Measurements from ENCODE around the gene MICAL3.
A peak's percentile ranks its signal among the peaks of the same experiment; 100 is the strongest.

Gene MICAL3

DNA sequence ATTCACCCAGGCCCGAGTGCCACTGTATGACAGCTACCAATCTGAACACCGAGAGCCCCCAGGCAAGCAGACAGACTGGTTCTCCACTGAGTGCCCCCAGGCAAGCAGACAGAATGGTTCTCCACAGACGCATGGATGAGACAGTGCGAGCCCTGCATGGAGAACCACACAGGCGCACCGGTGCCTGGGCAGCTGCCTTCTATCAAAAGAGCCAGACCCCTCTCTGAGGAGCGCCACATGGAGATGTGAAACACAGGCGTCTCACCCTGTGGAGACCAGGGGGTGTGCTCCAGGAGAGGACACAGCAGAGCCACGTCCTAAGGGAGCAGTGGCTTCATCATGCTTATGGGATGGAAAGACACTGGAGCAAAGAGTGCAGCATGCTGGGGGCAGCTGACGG is 155.6 kb downstream of the MICAL3 start:
- no peak for DNase-seq (ENCODE audit: low spot score)

DNA sequence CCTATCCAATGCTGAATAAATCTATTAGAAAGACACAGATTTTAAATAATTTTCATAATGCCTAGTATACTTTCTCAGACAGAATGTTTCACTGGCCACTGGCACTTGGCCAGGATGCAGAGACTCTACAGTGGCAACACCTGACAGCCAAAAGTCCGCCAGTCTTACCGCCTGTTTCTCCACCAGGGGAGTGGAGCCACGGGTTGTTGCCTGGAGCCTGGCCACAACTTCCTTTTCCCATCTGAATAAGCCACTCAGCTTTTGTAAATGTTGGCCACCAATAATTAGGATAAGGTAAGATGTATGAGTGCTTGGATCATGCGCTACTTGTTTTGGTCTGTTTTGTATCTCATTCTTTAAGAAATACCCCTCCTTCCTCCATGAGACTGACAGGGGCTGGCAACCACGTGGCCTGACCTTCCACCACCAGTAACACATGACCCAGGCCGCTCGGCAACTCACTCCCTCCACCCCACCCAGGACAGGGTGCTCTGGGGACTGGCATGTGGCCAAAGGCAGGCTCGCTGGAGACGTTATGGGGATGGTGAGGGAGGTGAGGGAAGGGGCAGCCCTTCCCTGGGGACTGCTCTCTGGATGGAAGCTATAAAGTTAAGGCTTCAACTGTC is 157.1 kb downstream of the MICAL3 start:
- no peak for DNase-seq (ENCODE audit: low spot score)

DNA sequence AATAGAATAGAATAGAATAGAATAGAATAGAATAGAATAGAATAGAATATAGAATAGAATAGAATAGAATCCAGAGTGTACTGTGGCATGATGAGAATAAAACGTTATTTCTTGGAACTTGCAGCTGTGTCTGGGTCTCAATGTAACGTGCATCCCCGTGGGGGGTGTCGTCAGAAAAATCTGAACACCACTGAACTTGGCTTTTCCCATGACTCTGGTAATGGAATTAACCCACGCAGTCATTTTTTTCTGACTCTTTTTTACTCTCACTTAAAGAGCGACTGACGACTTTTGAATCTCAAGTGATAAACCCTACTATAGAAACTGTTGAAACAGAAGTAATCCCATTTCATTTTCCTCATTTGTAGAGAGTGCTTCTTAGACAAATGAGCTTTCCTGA is 157.7 kb downstream of the MICAL3 start:
- DNase-seq (ENCODE audit: low spot score): peak; percentile 58

GRCh38 chr22:17866127-17866526 is 158.2 kb downstream of the MICAL3 start:
- peak; percentile 97 for DNase-seq (ENCODE audit: low spot score)

- DNase-seq (ENCODE audit: low spot score): no peak
These were observed 158.9 kb downstream of the MICAL3 start for GRCh38 chr22:17865183-17866055.

DNA sequence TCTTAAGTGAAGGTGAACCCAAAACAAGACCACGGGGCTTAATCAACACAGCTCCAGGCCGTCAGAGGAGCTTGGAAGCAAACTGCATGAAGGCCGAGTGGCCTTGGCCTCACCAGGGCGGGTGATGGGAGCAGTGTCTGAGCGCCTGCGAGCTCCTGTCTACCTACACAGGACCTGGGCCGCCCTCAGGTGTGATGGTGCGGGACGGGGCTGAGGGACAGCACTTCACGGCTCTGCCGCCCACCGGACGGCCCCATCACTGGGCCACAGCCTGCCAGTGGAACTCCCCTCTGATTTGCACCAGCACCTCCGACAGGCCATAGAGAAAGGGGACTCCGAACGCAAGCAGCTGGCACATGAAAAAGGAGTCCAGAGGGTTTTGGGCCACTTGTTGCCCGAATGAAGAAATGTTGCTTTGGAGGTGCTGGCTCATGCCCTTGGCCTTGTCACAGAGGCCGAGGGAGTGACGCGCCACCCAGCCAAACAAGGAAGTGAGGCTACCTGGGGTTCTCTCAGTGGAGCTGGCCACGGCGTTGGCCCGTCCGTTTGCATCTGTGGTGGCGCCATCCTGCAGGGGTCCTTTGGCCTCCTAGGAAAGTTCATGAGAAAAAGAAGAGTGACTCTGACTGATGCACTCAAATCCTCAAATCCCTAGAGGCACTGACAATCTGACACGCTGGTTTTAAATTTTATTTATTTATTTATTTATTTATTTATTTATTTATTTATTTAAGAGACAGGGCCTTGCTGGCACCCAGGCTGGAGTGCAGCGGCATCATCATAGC is 159.8 kb downstream of the MICAL3 start:
- DNase-seq (ENCODE audit: low spot score): no peak

DNA sequence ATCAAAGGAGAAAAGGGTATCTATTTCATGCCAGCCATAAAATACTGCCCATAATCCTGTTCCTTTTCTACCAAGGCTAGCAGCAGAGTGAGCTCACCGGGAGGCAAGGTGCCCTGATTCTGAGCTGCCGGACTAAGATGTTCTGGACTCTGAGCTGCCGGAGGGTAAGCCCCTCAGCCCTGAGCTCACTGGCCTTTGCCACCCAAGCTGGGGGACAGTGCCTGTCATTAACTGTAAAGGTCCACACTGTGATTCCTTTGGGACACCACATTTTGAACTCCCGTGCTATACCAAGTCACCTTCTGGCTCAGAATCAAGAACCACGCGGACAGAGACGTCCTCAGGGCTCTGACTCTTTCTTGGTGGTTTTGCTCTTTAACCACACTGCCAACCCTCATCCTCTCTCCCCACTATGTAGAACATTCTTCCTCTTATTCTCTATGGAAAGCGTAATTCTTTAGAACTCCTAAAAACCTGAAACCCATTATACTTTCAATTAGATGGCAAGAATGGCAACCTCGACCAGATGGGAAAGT is 161.6 kb downstream of the MICAL3 start:
- no peak for DNase-seq (ENCODE audit: low spot score)

GRCh38 chr22:17861909-17862308 is 162.5 kb downstream of the MICAL3 start:
- DNase-seq (ENCODE audit: low spot score): no peak

DNA sequence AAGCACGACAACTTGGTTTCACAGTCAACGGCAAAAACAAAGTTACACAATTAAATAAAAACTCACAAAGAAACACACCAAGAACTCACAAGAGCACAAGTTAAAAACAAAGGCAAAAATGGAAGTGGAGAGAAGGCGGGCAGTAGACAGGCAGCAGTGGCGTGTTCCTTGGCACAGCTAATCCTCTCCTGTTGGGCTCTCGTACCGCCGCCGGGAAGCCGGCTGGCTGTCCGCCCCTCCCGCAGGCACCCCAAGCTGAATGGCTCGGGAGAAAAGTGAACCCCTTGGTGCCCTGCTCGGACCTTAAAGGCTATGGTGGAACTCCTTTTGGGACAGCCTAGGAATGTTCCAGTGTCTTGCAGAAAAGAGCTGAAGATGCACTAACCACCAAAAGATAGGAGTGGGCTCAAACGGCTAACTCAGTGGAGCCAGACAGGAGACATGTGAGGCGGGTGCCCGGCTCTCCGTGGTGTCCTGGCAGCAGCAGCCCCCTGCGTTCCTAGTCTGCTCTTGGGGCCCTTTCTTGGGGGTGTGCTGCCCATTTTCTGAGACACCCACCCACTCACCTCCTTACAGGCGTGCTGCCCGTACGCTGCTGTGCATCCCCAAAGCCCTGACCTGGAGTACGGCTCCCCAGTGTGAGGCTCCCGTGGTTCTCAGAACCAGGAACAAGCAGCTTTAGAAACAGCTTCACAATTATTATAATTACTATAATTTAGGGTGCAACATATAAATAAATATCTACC is 164.0 kb downstream of the MICAL3 start:
- no peak for DNase-seq (ENCODE audit: low spot score)

DNA sequence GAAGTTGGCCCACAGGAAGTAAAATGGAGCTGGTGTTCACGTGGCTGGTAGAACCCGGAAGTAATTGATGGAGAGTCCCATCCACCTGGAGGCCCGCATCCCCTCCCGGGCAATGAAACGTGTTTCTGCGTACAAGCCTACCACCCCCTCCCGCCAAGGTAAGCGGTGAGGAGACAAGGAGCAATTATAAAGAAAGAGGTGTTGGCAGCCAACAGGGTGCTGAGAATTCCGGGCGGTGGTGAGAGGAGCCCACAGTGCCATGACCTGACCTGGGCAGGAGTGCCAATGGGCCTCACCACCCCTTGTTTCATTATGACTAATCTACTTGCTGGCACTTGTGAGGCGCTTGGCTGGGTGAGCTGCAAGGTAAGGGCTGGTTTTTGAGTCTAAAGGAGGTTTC is 166.3 kb downstream of the MICAL3 start:
- no peak for DNase-seq (ENCODE audit: low spot score)

- no peak for DNase-seq (ENCODE audit: low spot score)
These were observed 168.6 kb downstream of the MICAL3 start for GRCh38 chr22:17855572-17856290.

GRCh38 chr22:17853073-17853472 is 171.3 kb downstream of the MICAL3 start:
- no peak for DNase-seq (ENCODE audit: low spot score)

DNA sequence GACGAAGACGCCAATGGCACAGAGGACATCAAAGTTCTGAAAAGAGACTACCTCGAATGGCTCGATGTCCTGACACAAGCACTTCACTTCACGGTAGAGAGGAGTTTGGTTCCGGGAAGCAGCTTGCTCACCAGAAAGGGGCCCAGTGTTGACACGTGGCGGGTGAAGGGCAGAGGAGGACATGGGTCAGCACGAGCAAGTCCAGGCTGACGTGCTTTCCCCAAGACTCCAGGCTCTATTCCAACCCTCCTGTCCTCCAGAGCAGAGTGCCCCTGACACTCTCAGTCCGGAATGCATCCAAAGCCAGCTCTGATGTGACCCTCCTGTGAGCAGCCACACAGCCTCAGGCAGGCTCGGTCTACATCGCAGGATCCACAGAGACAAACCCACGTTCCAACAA is 172.6 kb downstream of the MICAL3 start:
- no peak for DNase-seq (ENCODE audit: low spot score)

DNA sequence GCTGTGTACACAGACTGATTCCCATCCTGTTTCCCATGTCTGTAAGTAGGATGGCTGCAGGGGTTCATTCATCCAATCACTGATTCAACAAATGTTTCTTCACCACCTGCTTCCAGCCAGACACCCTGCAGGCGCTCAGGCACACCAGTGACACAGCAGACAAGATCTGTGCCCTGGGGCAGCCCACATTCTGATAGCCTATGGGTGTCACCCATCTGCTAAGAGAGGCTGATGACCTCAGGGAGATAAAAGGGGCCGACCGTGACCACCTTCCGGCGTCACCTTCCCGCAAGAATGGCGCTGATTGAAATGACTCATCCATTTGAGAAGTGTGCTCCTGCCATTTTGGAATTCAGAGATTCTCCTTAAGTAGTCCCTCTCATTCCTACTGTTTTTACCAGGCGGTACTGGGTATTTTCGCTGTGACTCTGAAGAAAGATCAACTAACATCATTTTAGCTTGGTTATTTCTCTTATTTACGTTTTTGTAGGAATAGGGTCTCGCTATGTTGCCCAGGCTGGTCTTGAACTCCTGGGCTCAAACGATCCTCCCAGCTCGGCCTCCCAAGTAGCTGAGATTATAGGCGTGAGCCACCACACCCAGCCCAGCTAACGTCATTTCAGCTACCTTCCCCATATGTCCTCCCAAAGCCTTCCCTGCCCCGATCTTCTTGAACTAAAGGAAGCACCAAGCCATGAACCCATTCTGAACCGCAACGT is 176.8 kb downstream of the MICAL3 start:
- no peak for DNase-seq (ENCODE audit: low spot score)

DNA sequence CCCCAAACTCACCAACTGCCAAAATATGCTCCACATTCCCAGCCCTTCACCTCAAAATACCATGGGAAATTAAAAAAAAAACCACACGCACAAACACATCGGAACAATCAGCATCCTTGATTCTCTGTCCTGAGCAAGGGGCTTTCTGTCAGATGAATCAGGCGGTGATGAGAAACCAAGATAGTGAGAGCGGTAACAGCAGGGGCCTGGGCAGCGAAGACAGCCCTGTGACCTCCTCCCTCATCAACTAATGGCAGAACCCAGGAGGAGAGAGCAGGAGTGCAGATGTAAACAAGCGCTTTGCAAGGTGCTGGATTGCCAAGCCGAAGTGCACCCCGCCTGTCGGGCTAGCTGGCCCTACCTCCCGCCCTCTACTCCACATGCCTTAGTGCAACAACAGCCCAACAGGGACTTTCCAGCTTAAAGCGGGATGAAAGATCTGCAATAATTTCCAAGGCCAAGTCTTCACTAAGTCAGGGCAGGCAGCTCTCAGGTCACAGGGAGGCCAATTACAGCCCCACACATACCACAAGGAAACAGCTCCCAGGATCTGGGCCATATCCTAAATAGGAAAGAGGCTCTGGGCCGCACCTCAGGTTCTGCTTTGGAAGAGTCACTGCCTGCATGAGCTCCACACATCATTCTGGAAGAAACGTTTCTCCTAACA is 177.9 kb downstream of the MICAL3 start:
- DNase-seq (ENCODE audit: low spot score): no peak

- DNase-seq (ENCODE audit: low spot score): no peak
These were observed 178.6 kb downstream of the MICAL3 start for GRCh38 chr22:17845790-17846189.

GRCh38 chr22:17845327-17845726 is 179.0 kb downstream of the MICAL3 start:
- no peak for DNase-seq (ENCODE audit: low spot score)

DNA sequence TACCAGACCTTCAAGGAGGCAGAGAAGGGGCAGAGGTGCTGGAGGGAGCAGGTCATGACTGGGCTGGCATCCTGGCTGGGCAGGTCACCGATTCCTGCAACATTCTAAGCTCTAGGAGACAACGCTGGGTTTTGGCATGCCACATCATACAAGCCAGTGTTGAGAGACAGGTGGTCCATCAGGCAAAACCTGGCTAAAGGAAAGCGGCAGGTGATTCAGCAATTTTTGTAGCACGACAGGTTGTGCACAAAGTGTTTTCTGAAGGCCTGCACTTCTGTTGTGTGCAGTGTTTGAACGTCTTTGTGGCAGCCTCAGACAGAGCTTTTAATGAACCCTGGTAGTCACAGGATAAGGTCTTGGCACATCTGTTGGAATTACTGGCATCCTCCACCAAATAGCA is 180.2 kb downstream of the MICAL3 start:
- DNase-seq (ENCODE audit: low spot score): no peak

- no peak for DNase-seq (ENCODE audit: low spot score)
These were observed 182.0 kb downstream of the MICAL3 start for GRCh38 chr22:17842386-17842785.

DNA sequence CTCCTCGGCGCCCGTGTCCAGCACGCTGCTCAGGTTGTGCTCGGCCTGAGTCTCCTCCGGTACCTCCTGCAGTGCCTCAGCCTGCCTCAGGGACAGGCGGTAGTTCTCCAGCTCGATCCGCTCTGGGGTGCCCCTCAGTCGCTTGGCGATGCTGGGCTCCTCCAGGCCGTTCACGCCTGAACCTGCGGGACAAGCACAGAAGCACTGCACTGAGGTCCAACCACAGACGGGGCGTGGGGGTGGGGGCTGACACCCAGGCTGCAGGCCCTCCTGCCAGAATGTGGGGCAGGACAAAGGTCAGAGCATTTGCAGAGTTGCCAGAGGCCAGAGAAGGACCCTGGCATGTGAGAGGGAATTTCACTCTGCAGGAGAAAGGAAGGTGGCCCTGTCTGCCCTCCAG is 182.5 kb downstream of the MICAL3 start:
- no peak for DNase-seq (ENCODE audit: low spot score)

Data from putamen (tissue), 1 donor.